ENCODE data around the gene ESYT3. TPM values are rescaled to one million over a fixed set of nuclear protein-coding genes. Genes with fewer than 3 reads are reported as not detected.

The ESYT3 gene
- total and polyA plus RNA-seq, 9 of the 15 experiments (the other 6 are each of a cell fraction or from before 2014, with no cell fraction given): not detected

- TF ChIP-seq MGA (IDR thresholded peaks at IDR 0.05): no peak
- TF ChIP-seq GTF3C2 (IDR thresholded peaks at IDR 0.05; ENCODE audit: borderline replicate concordance, extremely low read depth, insufficient read length): no peak
- TF ChIP-seq ZBTB26 (CRISPR knock-in tag; IDR thresholded peaks at IDR 0.05): no peak
- TF ChIP-seq CHD4 (IDR thresholded peaks at IDR 0.05; ENCODE audit: insufficient read depth, insufficient replicate concordance, low read depth, low read length, poor library complexity, severe bottlenecking): no peak
- TF ChIP-seq CTCF (IDR thresholded peaks at IDR 0.05 in 2 of 3, conservative IDR thresholded peaks at IDR 0.05 in 1 of 3; ENCODE audit: insufficient read depth in 2 of 3, low read depth in 1 of 3, low read length in 3 of 3): peak; percentile 87 to 96 (median 88)
- TF ChIP-seq, protein P1, sequence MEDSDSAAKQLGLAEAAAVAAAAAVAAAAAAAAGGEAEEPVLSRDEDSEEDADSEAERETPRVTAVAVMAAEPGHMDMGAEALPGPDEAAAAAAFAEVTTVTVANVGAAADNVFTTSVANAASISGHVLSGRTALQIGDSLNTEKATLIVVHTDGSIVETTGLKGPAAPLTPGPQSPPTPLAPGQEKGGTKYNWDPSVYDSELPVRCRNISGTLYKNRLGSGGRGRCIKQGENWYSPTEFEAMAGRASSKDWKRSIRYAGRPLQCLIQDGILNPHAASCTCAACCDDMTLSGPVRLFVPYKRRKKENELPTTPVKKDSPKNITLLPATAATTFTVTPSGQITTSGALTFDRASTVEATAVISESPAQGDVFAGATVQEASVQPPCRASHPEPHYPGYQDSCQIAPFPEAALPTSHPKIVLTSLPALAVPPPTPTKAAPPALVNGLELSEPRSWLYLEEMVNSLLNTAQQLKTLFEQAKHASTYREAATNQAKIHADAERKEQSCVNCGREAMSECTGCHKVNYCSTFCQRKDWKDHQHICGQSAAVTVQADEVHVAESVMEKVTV (CRISPR knock-in tag; IDR thresholded peaks at IDR 0.05): peak; percentile 47; the same call in 1 of the 2 replicates
Observed at GRCh38 chr3:138417559-138417982, 16.8 kb upstream of the ESYT3 start (continued).

Data from K562 (cell line).